Liver (tissue), 3 donors: ENCODE data around the gene CFAP97D2.

Source experiments
- EGR1 ChIP-seq, 2 donors: IDR thresholded peaks; 2 replicates each; pipeline ENCODE4 v1.6.1; 2016 to 2018; ENCODE audit warnings: antibody characterized with exemption in 2 of 2, low read depth in 2 of 2
- JUND ChIP-seq, 2 donors: IDR thresholded peaks; 2 replicates each; pipeline ENCODE4 v1.6.1; 2016; ENCODE audit warnings: antibody characterized with exemption in 2 of 2
- NR2F2 ChIP-seq: IDR thresholded peaks from 2 replicates; pipeline ENCODE4 v1.6.1; 2016; ENCODE audit warnings: antibody characterized with exemption
- TAF1 ChIP-seq: conservative IDR thresholded peaks from 2 replicates; pipeline ENCODE4 v1.6.1; 2016; ENCODE audit warnings: antibody characterized with exemption, mild to moderate bottlenecking
- YY1 ChIP-seq: IDR thresholded peaks from 2 replicates; pipeline ENCODE4 v1.6.1; 2016; ENCODE audit warnings: antibody characterized with exemption, mild to moderate bottlenecking
- TF ChIP-seq, protein P1 (sequence below): fragments of 150-350 bp; IDR thresholded peaks from 2 replicates; pipeline ENCODE4 v1.5.1; 2017; ENCODE audit warnings: improper control_type of control experiment, low read depth, low read length; ENCODE audit not compliant: missing input control
- TF ChIP-seq, protein P2 (sequence below): IDR thresholded peaks from 2 replicates; pipeline ENCODE4 v1.6.1; 2016; ENCODE audit warnings: antibody characterized with exemption, mild to moderate bottlenecking
- TF ChIP-seq, protein P3 (sequence below): IDR thresholded peaks from 2 replicates; pipeline ENCODE4 v1.6.1; 2016; ENCODE audit warnings: antibody characterized with exemption
- TF ChIP-seq, protein P4 (sequence below): IDR thresholded peaks from 2 replicates; pipeline ENCODE4 v1.6.1; 2016; ENCODE audit warnings: antibody characterized with exemption
- TF ChIP-seq, protein P5 (sequence below): IDR thresholded peaks from 2 replicates; pipeline ENCODE4 v1.6.1; 2016; ENCODE audit warnings: antibody characterized with exemption
- donor health status: healthy.
- donor health status: healthy.

DNA sequence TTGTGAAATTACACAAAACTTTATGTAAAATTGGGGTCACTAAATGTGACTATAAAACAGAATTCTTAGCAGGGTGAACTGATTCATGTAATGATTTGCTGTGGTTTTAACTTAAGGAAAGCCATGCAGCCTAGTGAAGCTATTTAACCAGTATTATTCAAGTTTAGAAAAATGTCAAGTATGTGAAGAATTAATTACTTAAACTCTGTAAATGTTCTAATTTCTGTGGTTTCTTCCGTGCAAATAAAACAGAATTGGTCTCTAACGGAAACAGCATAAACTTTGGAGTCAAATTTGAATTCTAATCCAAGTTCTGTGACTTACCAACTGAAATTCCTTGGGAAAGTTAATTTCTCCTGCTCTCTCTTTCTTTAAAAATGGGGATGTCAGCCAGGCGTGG lies 69.0 kb downstream of the CFAP97D2 start:
- TF ChIP-seq, protein P1, sequence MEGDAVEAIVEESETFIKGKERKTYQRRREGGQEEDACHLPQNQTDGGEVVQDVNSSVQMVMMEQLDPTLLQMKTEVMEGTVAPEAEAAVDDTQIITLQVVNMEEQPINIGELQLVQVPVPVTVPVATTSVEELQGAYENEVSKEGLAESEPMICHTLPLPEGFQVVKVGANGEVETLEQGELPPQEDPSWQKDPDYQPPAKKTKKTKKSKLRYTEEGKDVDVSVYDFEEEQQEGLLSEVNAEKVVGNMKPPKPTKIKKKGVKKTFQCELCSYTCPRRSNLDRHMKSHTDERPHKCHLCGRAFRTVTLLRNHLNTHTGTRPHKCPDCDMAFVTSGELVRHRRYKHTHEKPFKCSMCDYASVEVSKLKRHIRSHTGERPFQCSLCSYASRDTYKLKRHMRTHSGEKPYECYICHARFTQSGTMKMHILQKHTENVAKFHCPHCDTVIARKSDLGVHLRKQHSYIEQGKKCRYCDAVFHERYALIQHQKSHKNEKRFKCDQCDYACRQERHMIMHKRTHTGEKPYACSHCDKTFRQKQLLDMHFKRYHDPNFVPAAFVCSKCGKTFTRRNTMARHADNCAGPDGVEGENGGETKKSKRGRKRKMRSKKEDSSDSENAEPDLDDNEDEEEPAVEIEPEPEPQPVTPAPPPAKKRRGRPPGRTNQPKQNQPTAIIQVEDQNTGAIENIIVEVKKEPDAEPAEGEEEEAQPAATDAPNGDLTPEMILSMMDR, result no peak
- TF ChIP-seq EGR1 (IDR thresholded peaks at IDR 0.05; ENCODE audit: low read depth in 2 of 2) (no peak), TAF1 (no peak), JUND (IDR thresholded peaks at IDR 0.05) (no peak), NR2F2 (no peak), YY1 (no peak)
- TF ChIP-seq, protein P2, sequence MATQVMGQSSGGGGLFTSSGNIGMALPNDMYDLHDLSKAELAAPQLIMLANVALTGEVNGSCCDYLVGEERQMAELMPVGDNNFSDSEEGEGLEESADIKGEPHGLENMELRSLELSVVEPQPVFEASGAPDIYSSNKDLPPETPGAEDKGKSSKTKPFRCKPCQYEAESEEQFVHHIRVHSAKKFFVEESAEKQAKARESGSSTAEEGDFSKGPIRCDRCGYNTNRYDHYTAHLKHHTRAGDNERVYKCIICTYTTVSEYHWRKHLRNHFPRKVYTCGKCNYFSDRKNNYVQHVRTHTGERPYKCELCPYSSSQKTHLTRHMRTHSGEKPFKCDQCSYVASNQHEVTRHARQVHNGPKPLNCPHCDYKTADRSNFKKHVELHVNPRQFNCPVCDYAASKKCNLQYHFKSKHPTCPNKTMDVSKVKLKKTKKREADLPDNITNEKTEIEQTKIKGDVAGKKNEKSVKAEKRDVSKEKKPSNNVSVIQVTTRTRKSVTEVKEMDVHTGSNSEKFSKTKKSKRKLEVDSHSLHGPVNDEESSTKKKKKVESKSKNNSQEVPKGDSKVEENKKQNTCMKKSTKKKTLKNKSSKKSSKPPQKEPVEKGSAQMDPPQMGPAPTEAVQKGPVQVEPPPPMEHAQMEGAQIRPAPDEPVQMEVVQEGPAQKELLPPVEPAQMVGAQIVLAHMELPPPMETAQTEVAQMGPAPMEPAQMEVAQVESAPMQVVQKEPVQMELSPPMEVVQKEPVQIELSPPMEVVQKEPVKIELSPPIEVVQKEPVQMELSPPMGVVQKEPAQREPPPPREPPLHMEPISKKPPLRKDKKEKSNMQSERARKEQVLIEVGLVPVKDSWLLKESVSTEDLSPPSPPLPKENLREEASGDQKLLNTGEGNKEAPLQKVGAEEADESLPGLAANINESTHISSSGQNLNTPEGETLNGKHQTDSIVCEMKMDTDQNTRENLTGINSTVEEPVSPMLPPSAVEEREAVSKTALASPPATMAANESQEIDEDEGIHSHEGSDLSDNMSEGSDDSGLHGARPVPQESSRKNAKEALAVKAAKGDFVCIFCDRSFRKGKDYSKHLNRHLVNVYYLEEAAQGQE, result no peak
- TF ChIP-seq, protein P3, sequence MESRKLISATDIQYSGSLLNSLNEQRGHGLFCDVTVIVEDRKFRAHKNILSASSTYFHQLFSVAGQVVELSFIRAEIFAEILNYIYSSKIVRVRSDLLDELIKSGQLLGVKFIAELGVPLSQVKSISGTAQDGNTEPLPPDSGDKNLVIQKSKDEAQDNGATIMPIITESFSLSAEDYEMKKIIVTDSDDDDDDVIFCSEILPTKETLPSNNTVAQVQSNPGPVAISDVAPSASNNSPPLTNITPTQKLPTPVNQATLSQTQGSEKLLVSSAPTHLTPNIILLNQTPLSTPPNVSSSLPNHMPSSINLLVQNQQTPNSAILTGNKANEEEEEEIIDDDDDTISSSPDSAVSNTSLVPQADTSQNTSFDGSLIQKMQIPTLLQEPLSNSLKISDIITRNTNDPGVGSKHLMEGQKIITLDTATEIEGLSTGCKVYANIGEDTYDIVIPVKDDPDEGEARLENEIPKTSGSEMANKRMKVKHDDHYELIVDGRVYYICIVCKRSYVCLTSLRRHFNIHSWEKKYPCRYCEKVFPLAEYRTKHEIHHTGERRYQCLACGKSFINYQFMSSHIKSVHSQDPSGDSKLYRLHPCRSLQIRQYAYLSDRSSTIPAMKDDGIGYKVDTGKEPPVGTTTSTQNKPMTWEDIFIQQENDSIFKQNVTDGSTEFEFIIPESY, result no peak
- TF ChIP-seq, protein P4, sequence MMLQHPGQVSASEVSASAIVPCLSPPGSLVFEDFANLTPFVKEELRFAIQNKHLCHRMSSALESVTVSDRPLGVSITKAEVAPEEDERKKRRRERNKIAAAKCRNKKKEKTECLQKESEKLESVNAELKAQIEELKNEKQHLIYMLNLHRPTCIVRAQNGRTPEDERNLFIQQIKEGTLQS, result no peak
- TF ChIP-seq, protein P5, sequence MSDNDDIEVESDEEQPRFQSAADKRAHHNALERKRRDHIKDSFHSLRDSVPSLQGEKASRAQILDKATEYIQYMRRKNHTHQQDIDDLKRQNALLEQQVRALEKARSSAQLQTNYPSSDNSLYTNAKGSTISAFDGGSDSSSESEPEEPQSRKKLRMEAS, result no peak
